ENCODE data around the gene PGAM5. TPM values are rescaled to one million over a fixed set of nuclear protein-coding genes. Genes with fewer than 3 reads are reported as not detected.

PGAM5 gene
- polyA plus RNA-seq, 2 of the 4 experiments (the other 2 are of a cell fraction) = 29.3 to 51.3 TPM

- Histone ChIP-seq H3K4me1 (no peaks in the 10 kb centered on the region), H3K4me3 (no peak overlapping the region), H3K4me2 (no peak overlapping the region), H3K9me3 (no peaks in the 10 kb centered on the region), H3K27ac (no peak overlapping the region)
- no peak for FAIRE-seq
- POLR2A ChIA-PET = no interaction called here
- ATAC-seq = peak in 1 of 2 experiments; percentile 29; a peak in 3 of 6 replicates
- WGBS (ENCODE audit: missing lambda C conversion rate) = 93% methylated on average over 26 of the region's 27 CpGs
- TF ChIP-seq HOXA7 (CRISPR knock-in tag; IDR thresholded peaks at IDR 0.05) = no peak
- TF ChIP-seq, protein P1, sequence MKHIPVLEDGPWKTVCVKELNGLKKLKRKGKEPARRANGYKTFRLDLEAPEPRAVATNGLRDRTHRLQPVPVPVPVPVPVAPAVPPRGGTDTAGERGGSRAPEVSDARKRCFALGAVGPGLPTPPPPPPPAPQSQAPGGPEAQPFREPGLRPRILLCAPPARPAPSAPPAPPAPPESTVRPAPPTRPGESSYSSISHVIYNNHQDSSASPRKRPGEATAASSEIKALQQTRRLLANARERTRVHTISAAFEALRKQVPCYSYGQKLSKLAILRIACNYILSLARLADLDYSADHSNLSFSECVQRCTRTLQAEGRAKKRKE (CRISPR knock-in tag; IDR thresholded peaks at IDR 0.05; ENCODE audit: low read depth) = no peak
- TF ChIP-seq POLR2AphosphoS2 (conservative IDR thresholded peaks at IDR 0.05; ENCODE audit: low read length) = no peak
- TF ChIP-seq, protein P2, sequence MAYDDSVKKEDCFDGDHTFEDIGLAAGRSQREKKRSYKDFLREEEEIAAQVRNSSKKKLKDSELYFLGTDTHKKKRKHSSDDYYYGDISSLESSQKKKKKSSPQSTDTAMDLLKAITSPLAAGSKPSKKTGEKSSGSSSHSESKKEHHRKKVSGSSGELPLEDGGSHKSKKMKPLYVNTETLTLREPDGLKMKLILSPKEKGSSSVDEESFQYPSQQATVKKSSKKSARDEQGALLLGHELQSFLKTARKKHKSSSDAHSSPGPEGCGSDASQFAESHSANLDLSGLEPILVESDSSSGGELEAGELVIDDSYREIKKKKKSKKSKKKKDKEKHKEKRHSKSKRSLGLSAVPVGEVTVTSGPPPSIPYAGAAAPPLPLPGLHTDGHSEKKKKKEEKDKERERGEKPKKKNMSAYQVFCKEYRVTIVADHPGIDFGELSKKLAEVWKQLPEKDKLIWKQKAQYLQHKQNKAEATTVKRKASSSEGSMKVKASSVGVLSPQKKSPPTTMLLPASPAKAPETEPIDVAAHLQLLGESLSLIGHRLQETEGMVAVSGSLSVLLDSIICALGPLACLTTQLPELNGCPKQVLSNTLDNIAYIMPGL (CRISPR knock-in tag; IDR thresholded peaks at IDR 0.05; ENCODE audit: borderline replicate concordance) = no peak
- TF ChIP-seq, protein P3, sequence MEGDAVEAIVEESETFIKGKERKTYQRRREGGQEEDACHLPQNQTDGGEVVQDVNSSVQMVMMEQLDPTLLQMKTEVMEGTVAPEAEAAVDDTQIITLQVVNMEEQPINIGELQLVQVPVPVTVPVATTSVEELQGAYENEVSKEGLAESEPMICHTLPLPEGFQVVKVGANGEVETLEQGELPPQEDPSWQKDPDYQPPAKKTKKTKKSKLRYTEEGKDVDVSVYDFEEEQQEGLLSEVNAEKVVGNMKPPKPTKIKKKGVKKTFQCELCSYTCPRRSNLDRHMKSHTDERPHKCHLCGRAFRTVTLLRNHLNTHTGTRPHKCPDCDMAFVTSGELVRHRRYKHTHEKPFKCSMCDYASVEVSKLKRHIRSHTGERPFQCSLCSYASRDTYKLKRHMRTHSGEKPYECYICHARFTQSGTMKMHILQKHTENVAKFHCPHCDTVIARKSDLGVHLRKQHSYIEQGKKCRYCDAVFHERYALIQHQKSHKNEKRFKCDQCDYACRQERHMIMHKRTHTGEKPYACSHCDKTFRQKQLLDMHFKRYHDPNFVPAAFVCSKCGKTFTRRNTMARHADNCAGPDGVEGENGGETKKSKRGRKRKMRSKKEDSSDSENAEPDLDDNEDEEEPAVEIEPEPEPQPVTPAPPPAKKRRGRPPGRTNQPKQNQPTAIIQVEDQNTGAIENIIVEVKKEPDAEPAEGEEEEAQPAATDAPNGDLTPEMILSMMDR (IDR thresholded peaks at IDR 0.05) = no peak
- no peak for TF ChIP-seq RAD21 (conservative IDR thresholded peaks at IDR 0.05 in 1 of 2, IDR thresholded peaks at IDR 0.05 in 1 of 2)
- TF ChIP-seq GATA3 (IDR thresholded peaks at IDR 0.05; ENCODE audit: borderline replicate concordance) = no peak
- no peak for TF ChIP-seq FOXS1 (CRISPR knock-in tag; IDR thresholded peaks at IDR 0.05)
- TF ChIP-seq KDM1A (IDR thresholded peaks at IDR 0.05; ENCODE audit: low read depth) = no peak
- TF ChIP-seq KDM5A (IDR thresholded peaks at IDR 0.05) = no peak
- no peak for TF ChIP-seq CEBPB (IDR thresholded peaks at IDR 0.05)
- TF ChIP-seq FOSL2 (IDR thresholded peaks at IDR 0.05) = no peak
- no peak for TF ChIP-seq FOSL2 (CRISPR knock-in tag; IDR thresholded peaks at IDR 0.05)
- TF ChIP-seq, protein P4, sequence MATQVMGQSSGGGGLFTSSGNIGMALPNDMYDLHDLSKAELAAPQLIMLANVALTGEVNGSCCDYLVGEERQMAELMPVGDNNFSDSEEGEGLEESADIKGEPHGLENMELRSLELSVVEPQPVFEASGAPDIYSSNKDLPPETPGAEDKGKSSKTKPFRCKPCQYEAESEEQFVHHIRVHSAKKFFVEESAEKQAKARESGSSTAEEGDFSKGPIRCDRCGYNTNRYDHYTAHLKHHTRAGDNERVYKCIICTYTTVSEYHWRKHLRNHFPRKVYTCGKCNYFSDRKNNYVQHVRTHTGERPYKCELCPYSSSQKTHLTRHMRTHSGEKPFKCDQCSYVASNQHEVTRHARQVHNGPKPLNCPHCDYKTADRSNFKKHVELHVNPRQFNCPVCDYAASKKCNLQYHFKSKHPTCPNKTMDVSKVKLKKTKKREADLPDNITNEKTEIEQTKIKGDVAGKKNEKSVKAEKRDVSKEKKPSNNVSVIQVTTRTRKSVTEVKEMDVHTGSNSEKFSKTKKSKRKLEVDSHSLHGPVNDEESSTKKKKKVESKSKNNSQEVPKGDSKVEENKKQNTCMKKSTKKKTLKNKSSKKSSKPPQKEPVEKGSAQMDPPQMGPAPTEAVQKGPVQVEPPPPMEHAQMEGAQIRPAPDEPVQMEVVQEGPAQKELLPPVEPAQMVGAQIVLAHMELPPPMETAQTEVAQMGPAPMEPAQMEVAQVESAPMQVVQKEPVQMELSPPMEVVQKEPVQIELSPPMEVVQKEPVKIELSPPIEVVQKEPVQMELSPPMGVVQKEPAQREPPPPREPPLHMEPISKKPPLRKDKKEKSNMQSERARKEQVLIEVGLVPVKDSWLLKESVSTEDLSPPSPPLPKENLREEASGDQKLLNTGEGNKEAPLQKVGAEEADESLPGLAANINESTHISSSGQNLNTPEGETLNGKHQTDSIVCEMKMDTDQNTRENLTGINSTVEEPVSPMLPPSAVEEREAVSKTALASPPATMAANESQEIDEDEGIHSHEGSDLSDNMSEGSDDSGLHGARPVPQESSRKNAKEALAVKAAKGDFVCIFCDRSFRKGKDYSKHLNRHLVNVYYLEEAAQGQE (IDR thresholded peaks at IDR 0.05) = no peak
- TF ChIP-seq NPAS2 (CRISPR knock-in tag; IDR thresholded peaks at IDR 0.05; ENCODE audit: borderline replicate concordance) = no peak
- no peak for TF ChIP-seq RARB (CRISPR knock-in tag; IDR thresholded peaks at IDR 0.05)
- TF ChIP-seq MAZ (IDR thresholded peaks at IDR 0.05; ENCODE audit: borderline replicate concordance, low read depth, low read length) = no peak
- TF ChIP-seq HEYL (CRISPR knock-in tag; IDR thresholded peaks at IDR 0.05) = no peak
- no peak for TF ChIP-seq SMC3 (IDR thresholded peaks at IDR 0.05)
- no peak for DNase-seq (ENCODE audit: low read depth in 1 of 2, low spot score in 1 of 2)
- CTCF ChIA-PET = no interaction called here
Measured at GRCh38 chr12:132673288-132674179, 37.1 kb upstream of the PGAM5 start.
